ENCODE results near the gene KLHL35.

KLHL35 gene

GRCh38 chr11:75384438-75385080 lies 48.4 kb downstream of the KLHL35 start:
- TF ChIP-seq FOXP2 (optimal IDR thresholded peaks at IDR 0.05; ENCODE audit: borderline replicate concordance, extremely low read depth, extremely low read length, insufficient read depth) (peak; percentile 70), REST (IDR thresholded peaks at IDR 0.05; ENCODE audit: insufficient read depth in 1 of 2, low read depth in 2 of 2, low read length in 2 of 2) (no peak)

GRCh38 chr11:75383246-75383645 lies 49.8 kb downstream of the KLHL35 start:
- TF ChIP-seq TAF1 (IDR thresholded peaks at IDR 0.05; ENCODE audit: borderline replicate concordance, insufficient read depth, low read length), result no peak
- TF ChIP-seq SIN3A (IDR thresholded peaks at IDR 0.05; ENCODE audit: borderline replicate concordance, insufficient read depth, low read length), result no peak
- TF ChIP-seq POLR2AphosphoS5 (IDR thresholded peaks at IDR 0.05; ENCODE audit: low read depth, low read length), result no peak
- no peak for TF ChIP-seq FOXP2 (optimal IDR thresholded peaks at IDR 0.05; ENCODE audit: borderline replicate concordance, extremely low read depth, extremely low read length, insufficient read depth)
- TF ChIP-seq REST (IDR thresholded peaks at IDR 0.05; ENCODE audit: insufficient read depth in 1 of 2, low read depth in 2 of 2, low read length in 2 of 2), result no peak

- TF ChIP-seq TAF1 (IDR thresholded peaks at IDR 0.05; ENCODE audit: borderline replicate concordance, insufficient read depth, low read length) (no peak), FOXP2 (optimal IDR thresholded peaks at IDR 0.05; ENCODE audit: borderline replicate concordance, extremely low read depth, extremely low read length, insufficient read depth) (no peak), POLR2AphosphoS5 (IDR thresholded peaks at IDR 0.05; ENCODE audit: low read depth, low read length) (no peak), REST (IDR thresholded peaks at IDR 0.05; ENCODE audit: insufficient read depth in 1 of 2, low read depth in 2 of 2, low read length in 2 of 2) (no peak), SIN3A (IDR thresholded peaks at IDR 0.05; ENCODE audit: borderline replicate concordance, insufficient read depth, low read length) (no peak)
Measured at GRCh38 chr11:75380716-75381420, 52.1 kb downstream of the KLHL35 start.

- TF ChIP-seq TAF1 (IDR thresholded peaks at IDR 0.05; ENCODE audit: borderline replicate concordance, insufficient read depth, low read length) (no peak), FOXP2 (optimal IDR thresholded peaks at IDR 0.05; ENCODE audit: borderline replicate concordance, extremely low read depth, extremely low read length, insufficient read depth) (no peak), REST (IDR thresholded peaks at IDR 0.05; ENCODE audit: insufficient read depth in 1 of 2, low read depth in 2 of 2, low read length in 2 of 2) (no peak), SIN3A (IDR thresholded peaks at IDR 0.05; ENCODE audit: borderline replicate concordance, insufficient read depth, low read length) (no peak), POLR2AphosphoS5 (IDR thresholded peaks at IDR 0.05; ENCODE audit: low read depth, low read length) (no peak)
Measured at GRCh38 chr11:75380245-75380644, 52.8 kb downstream of the KLHL35 start.

Measured in PFSK-1 (cell line).